Measurements from ENCODE around the gene LRRC75B. TPM values are rescaled to one million over a fixed set of nuclear protein-coding genes. Genes with fewer than 3 reads are reported as not detected.

LRRC75B gene
- polyA plus RNA-seq, 1 donor from 2014 or later = 12.2 TPM

DNA sequence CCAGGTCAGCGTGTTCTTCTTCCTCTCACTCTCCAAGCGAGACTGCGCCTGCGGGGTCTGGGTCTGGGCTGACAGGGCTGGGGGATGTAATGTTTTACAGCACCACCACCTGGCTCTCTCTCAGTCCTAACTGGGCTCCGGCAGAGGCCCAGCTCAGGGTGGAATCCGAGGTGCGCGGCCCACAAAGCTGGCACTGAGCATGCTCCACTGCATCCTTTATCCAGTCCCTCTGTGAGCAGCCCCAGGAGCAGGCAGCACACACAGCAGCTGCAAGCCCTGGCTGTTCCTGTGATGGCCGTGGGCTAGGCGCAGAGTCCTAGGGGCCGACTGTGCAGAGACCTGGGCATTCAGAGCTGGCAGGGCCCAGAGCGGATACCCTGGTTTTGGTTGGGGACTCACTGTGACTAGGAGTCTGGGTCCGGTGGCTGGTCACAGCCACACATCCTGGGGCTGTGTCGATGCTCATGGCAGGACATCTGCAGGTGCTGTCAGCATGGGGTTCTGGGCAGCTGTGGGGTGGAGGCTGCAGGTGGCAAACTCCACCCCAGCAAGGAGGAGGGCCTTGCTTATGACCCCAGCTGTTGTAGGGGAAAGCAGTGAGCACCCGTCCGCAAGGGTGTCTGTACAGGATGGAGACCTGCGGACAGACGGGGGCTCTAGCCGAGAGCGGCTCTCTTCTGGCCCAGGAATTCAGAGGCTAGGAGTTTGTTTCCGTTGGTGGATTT is 4.0 kb downstream of the LRRC75B start:
- H3F3A ChIP-seq (ENCODE audit: insufficient read depth, low read length, poor library complexity, severe bottlenecking) = no peaks in the 10 kb centered on the region
- TF ChIP-seq EP300 (conservative IDR thresholded peaks at IDR 0.05; ENCODE audit: poor library complexity, severe bottlenecking) (no peak), POLR2AphosphoS5 (IDR thresholded peaks at IDR 0.05) (no peak), RAD21 (conservative IDR thresholded peaks at IDR 0.05) (no peak), MXI1 (conservative IDR thresholded peaks at IDR 0.05; ENCODE audit: poor library complexity, severe bottlenecking) (no peak), SMC3 (conservative IDR thresholded peaks at IDR 0.05; ENCODE audit: poor library complexity) (no peak), EZH2 (IDR thresholded peaks at IDR 0.05; ENCODE audit: borderline replicate concordance, insufficient read depth, low read length, poor library complexity, severe bottlenecking) (no peak), TAF1 (IDR thresholded peaks at IDR 0.05; ENCODE audit: low read depth) (no peak)
- TF ChIP-seq, protein P1, sequence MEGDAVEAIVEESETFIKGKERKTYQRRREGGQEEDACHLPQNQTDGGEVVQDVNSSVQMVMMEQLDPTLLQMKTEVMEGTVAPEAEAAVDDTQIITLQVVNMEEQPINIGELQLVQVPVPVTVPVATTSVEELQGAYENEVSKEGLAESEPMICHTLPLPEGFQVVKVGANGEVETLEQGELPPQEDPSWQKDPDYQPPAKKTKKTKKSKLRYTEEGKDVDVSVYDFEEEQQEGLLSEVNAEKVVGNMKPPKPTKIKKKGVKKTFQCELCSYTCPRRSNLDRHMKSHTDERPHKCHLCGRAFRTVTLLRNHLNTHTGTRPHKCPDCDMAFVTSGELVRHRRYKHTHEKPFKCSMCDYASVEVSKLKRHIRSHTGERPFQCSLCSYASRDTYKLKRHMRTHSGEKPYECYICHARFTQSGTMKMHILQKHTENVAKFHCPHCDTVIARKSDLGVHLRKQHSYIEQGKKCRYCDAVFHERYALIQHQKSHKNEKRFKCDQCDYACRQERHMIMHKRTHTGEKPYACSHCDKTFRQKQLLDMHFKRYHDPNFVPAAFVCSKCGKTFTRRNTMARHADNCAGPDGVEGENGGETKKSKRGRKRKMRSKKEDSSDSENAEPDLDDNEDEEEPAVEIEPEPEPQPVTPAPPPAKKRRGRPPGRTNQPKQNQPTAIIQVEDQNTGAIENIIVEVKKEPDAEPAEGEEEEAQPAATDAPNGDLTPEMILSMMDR (IDR thresholded peaks at IDR 0.05; ENCODE audit: poor library complexity, severe bottlenecking) = no peak
- TF ChIP-seq, protein P2, sequence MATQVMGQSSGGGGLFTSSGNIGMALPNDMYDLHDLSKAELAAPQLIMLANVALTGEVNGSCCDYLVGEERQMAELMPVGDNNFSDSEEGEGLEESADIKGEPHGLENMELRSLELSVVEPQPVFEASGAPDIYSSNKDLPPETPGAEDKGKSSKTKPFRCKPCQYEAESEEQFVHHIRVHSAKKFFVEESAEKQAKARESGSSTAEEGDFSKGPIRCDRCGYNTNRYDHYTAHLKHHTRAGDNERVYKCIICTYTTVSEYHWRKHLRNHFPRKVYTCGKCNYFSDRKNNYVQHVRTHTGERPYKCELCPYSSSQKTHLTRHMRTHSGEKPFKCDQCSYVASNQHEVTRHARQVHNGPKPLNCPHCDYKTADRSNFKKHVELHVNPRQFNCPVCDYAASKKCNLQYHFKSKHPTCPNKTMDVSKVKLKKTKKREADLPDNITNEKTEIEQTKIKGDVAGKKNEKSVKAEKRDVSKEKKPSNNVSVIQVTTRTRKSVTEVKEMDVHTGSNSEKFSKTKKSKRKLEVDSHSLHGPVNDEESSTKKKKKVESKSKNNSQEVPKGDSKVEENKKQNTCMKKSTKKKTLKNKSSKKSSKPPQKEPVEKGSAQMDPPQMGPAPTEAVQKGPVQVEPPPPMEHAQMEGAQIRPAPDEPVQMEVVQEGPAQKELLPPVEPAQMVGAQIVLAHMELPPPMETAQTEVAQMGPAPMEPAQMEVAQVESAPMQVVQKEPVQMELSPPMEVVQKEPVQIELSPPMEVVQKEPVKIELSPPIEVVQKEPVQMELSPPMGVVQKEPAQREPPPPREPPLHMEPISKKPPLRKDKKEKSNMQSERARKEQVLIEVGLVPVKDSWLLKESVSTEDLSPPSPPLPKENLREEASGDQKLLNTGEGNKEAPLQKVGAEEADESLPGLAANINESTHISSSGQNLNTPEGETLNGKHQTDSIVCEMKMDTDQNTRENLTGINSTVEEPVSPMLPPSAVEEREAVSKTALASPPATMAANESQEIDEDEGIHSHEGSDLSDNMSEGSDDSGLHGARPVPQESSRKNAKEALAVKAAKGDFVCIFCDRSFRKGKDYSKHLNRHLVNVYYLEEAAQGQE (IDR thresholded peaks at IDR 0.05; ENCODE audit: borderline replicate concordance) = no peak
- no peaks in the 10 kb centered on the region for H3K9me2 ChIP-seq (ENCODE audit: insufficient read depth, low read length)
- H2AFZ ChIP-seq (ENCODE audit: low read depth, low read length) = no peak overlapping the region
- no peaks in the 10 kb centered on the region for H3K79me2 ChIP-seq (replicated peaks; ENCODE audit: insufficient read depth, low read length)
- no peaks in the 10 kb centered on the region for H3K27me3 ChIP-seq (ENCODE audit: insufficient read depth, low read depth, low read length)
- H3K9me3 ChIP-seq (ENCODE audit: low read length) = no peaks in the 10 kb centered on the region
- H4K20me1 ChIP-seq (ENCODE audit: insufficient read depth) = no peaks in the 10 kb centered on the region
- H3K36me3 ChIP-seq (ENCODE audit: insufficient read depth, low read length) = no peaks in the 10 kb centered on the region
- no peak overlapping the region for H3K27ac ChIP-seq (ENCODE audit: low read length)
- H3K9ac ChIP-seq (ENCODE audit: low read length) = no peak overlapping the region
- no peak overlapping the region for H3K4me2 ChIP-seq (ENCODE audit: low read length)
- no peak overlapping the region for H3K4me3 ChIP-seq (ENCODE audit: low read length)

DNA sequence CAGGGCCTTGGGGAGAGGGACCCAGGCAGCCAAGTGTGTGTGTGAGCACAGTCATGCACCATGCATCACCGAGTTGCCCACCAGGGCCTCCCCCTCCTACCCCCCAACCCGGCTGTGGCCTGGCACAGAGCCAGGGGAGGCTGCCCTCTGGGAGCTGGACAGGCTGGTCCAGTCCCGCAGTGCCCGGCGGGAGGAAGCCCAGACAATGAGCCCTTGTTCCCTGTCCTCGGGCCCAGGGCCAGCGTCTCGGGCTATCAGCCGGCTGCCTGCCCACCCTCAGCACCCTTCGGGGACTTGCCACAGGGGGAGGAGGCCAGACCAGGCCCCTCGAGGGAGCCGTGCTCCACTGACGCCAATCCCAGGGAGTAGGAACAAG is 4.5 kb downstream of the LRRC75B start:
- TF ChIP-seq RAD21 (conservative IDR thresholded peaks at IDR 0.05) = no peak
- no peak for TF ChIP-seq TAF1 (IDR thresholded peaks at IDR 0.05; ENCODE audit: low read depth)
- no peak for TF ChIP-seq SMC3 (conservative IDR thresholded peaks at IDR 0.05; ENCODE audit: poor library complexity)
- no peak for TF ChIP-seq EZH2 (IDR thresholded peaks at IDR 0.05; ENCODE audit: borderline replicate concordance, insufficient read depth, low read length, poor library complexity, severe bottlenecking)
- TF ChIP-seq POLR2AphosphoS5 (IDR thresholded peaks at IDR 0.05) = no peak
- TF ChIP-seq, protein P1 (IDR thresholded peaks at IDR 0.05; ENCODE audit: poor library complexity, severe bottlenecking) = no peak
- no peak for TF ChIP-seq MXI1 (conservative IDR thresholded peaks at IDR 0.05; ENCODE audit: poor library complexity, severe bottlenecking)
- no peak for TF ChIP-seq EP300 (conservative IDR thresholded peaks at IDR 0.05; ENCODE audit: poor library complexity, severe bottlenecking)
- TF ChIP-seq, protein P2 (IDR thresholded peaks at IDR 0.05; ENCODE audit: borderline replicate concordance) = no peak
- no peak overlapping the region for H3K27ac ChIP-seq (ENCODE audit: low read length)
- no peaks in the 10 kb centered on the region for H3K27me3 ChIP-seq (ENCODE audit: insufficient read depth, low read depth, low read length)
- H3K4me3 ChIP-seq (ENCODE audit: low read length) = no peak overlapping the region
- H3K9me3 ChIP-seq (ENCODE audit: low read length) = no peaks in the 10 kb centered on the region
- no peaks in the 10 kb centered on the region for H3F3A ChIP-seq (ENCODE audit: insufficient read depth, low read length, poor library complexity, severe bottlenecking)
- H2AFZ ChIP-seq (ENCODE audit: low read depth, low read length) = no peak overlapping the region
- H3K9ac ChIP-seq (ENCODE audit: low read length) = no peak overlapping the region
- no peaks in the 10 kb centered on the region for H3K79me2 ChIP-seq (replicated peaks; ENCODE audit: insufficient read depth, low read length)
- H4K20me1 ChIP-seq (ENCODE audit: insufficient read depth) = no peaks in the 10 kb centered on the region
- no peaks in the 10 kb centered on the region for H3K9me2 ChIP-seq (ENCODE audit: insufficient read depth, low read length)
- H3K4me2 ChIP-seq (ENCODE audit: low read length) = no peak overlapping the region
- no peaks in the 10 kb centered on the region for H3K36me3 ChIP-seq (ENCODE audit: insufficient read depth, low read length)

All from neural cell (in vitro differentiated cells).